ENCODE results near the gene ARSB. TPM values are rescaled to one million over a fixed set of nuclear protein-coding genes. Genes with fewer than 3 reads are reported as not detected.

ARSB gene
- total RNA-seq, 1 experiment from 2014 or later, result 11.4 TPM

- Histone ChIP-seq H4K5ac (ENCODE audit: insufficient read length, low read depth, low read length) (no peak overlapping the region), H4K8ac (replicated peaks; ENCODE audit: insufficient read length, low read depth, low read length) (no peak overlapping the region), H2BK15ac (ENCODE audit: low read depth, low read length) (no peak overlapping the region), H3K9ac (ENCODE audit: extremely low read depth, insufficient read length, low read length) (no peak overlapping the region), H4K91ac (ENCODE audit: insufficient read length, low read depth, low read length) (no peak overlapping the region), H3K79me2 (ENCODE audit: insufficient read depth, low read length) (no peaks in the 10 kb centered on the region), H3K27ac (ENCODE audit: insufficient read length, low read depth, low read length) (no peak overlapping the region), H3K79me1 (ENCODE audit: insufficient read depth, low read depth, low read length, poor library complexity, severe bottlenecking) (no peaks in the 10 kb centered on the region), H3K56ac (ENCODE audit: insufficient read length, low read depth, low read length) (no peak overlapping the region), H3K9me3 (ENCODE audit: control insufficient read depth, low read depth, low read length) (no peaks in the 10 kb centered on the region), H3K4me2 (ENCODE audit: insufficient read depth, insufficient read length, low read length) (no peak overlapping the region), H3K18ac (ENCODE audit: insufficient read length, low read depth, low read length) (no peak overlapping the region), H3K27me3 (ENCODE audit: insufficient read depth, low read length) (no peaks in the 10 kb centered on the region), H2BK20ac (ENCODE audit: low read depth, low read length, poor library complexity, severe bottlenecking) (no peak overlapping the region), H2BK12ac (ENCODE audit: insufficient read length, low read depth, low read length) (no peak overlapping the region), H2AK5ac (ENCODE audit: insufficient read length, low read length) (no peak overlapping the region), H3K23ac (ENCODE audit: insufficient read length, low read depth, low read length) (no peak overlapping the region), H2AFZ (ENCODE audit: low read length) (no peak overlapping the region), H2BK120ac (ENCODE audit: low read depth, low read length, poor library complexity, severe bottlenecking) (no peak overlapping the region), H3K4ac (ENCODE audit: low read depth, low read length) (no peak overlapping the region), H3K14ac (ENCODE audit: insufficient read depth, low read length) (no peak overlapping the region), H2BK5ac (ENCODE audit: insufficient read length, low read length) (no peak overlapping the region), H3K4me1 (ENCODE audit: insufficient read depth, low read length) (no peaks in the 10 kb centered on the region), H3K23me2 (ENCODE audit: insufficient read length, low read depth, low read length, poor library complexity, severe bottlenecking) (no peaks in the 10 kb centered on the region), H4K20me1 (ENCODE audit: control insufficient read depth, insufficient read depth, insufficient read length) (no peaks in the 10 kb centered on the region), H3T11ph (ENCODE audit: low read length) (no peak overlapping the region)
- peaks cover 0 to 2% (median 0%) of the 10 kb centered on the region in 3 experiments; a peak in 2 of 7 replicates for H3K36me3 Mint-ChIP-seq (ENCODE audit: insufficient read depth in 1 of 3, low read depth in 3 of 3)
- WGBS (ENCODE audit: extremely low coverage, insufficient read length, low lambda C conversion rate), result no CpG with 5 or more reads among the region's 3 CpGs
- peaks cover 0 to 7% of the 10 kb centered on the region in 2 experiments; a peak in 1 of 4 replicates for H3K4me1 Mint-ChIP-seq
- no peaks in the 10 kb centered on the region for H3K27me3 Mint-ChIP-seq (ENCODE audit: low read depth)
- H3K9me3 Mint-ChIP-seq, result no peaks in the 10 kb centered on the region; a peak in 1 of 5 replicates
- H3K4me3 Mint-ChIP-seq, result no peak overlapping the region
- no peak for DNase-seq
- no peak overlapping the region for H3K27ac Mint-ChIP-seq
- no peak for TF ChIP-seq CTCF (conservative IDR thresholded peaks at IDR 0.05)
These were observed 165.9 kb downstream of the ARSB start for GRCh38 chr5:78819166-78819565.

Data from H9 (cell line).